NOMO-1 treated with DMSO at 0.1 percent for 48 hours (cell line): ENCODE data around the gene SCYGR6.
"Not testable (repeated sequence)": the region's sequence is repeated elsewhere in the genome, so short reads cannot be mapped to it uniquely, and the experiment has no call there.

Source experiments
- DNase-seq: peaks from one replicate; lab custom pipeline; 2025; ENCODE audit not compliant: unreplicated experiment; lab: John Stamatoyannopoulos, UW

The SCYGR6 gene, protein sequence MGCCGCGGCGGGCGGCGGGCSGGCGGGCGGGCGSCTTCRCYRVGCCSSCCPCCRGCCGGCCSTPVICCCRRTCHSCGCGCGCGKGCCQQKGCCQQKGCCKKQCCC

DNA sequence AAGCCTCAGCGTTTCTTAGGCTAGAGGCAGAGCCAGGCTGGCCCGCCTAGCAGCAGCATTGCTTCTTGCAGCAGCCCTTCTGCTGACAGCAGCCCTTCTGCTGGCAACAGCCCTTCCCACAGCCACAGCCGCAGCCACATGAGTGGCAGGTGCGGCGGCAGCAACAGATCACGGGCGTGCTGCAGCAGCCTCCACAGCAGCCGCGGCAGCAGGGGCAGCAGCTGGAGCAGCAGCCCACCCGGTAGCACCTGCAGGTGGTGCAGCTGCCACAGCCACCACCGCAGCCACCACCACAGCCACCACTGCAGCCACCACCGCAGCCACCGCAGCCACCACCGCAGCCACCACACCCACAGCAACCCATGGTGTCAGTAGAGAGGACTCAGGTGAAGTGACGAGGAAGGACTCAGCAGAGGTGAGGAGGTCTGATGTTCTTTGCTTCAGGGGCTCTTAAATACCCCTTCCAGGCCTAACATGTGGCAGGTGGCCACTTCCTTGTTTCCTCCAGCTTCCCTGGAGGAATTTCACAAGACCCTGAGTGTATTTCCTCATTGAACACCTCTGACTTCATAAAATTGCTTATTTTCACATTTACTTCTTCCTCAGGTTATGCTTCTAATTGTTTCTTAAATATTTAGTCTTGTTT, at the start of gene SCYGR6:
TSS of gene SCYGR6 (minus strand) at position 364 of the 646 bp plus-strand sequence. CDS start at position 364, 0 bp downstream.
- peak; percentile 53 for DNase-seq

DNA sequence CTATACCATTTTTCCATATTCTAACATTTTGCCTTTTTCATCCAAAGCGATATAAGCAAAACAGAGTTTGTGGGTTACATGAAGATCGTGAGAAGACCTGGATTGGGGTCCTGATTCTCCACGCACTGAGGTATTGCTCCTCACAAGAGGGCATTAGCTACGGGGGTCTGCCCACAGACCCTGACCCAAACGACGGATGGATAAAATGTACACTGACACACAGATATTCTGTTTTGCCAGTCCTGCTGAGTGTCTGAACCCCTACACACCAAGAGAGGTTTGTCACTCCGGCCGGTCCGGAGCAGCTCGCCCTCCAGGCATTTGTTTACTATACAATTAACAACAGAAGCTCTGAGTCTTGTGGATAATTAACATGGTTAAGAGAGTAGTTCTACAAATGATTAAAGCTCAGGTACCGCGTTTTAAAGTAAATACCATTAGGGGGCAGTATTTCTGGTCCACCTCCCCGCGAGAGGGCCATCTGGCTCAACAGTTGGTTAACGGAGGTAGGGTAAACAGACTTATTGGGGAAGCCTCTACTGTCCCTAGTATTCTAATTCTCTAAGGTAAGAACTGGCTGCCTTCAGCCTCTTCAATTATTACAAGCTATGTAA, 49.6 kb upstream of the SCYGR6 start:
- no peak for DNase-seq

DNA sequence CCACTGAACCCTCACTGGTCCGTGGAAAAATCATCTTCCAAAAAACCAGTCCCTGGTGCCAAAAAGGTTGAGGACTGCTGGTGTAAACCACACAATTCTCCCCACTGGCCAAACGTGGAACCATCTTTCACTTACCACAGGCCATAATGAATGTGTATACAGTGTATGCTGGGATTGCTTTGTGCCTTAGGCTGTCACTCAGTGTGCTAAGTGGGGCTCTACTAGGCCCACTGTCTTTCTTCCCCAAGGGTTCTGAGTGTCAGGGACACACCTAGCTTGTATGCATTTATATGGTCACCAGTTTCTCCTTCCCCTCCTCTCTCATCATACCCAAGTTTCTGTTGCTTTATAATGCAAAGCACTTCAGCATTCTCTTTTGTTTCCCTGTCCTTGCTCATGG, 48.4 kb upstream of the SCYGR6 start:
- no peak for DNase-seq

DNA sequence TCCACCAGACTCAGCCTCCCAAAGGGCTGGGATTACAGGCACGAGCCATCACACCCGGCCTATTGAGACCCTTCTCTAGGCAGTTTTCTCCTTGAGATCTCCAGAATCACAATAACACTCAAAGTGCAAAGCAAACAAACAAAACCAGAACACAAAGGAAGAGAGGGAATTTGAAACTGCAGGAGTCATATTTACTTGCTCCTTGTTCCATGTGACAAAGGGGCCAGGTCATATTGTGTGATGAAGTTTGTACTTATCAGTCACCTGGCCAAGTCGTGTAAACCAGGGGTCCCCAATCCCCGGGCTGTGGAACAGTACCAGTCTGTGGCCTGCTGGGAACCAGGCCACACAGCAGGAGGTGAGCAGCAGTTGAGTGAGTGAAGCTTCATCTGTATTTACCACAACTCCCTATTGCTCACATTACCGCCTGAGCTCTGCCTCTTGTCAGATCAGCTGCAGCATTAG, 47.7 kb upstream of the SCYGR6 start:
- no peak for DNase-seq

DNA sequence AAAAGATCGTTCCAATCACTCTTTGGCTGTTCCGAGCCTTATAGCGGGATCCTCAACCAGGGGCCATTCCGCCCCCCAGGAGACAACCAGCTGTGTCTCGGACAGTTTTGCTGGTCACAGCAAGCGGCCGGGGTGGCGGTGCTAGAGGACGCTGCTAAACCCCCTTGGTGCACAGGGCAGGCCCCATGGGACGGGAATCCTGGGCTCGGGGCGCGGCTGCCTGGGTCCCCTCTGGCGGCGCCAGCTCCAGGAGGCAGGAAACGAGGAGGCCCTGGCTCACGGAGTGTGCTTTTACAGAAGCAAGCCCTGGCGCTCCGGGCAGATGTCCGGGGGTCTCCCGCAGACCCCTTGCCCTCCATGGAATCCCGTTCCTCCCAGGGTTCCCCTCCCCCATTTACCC, 43.3 kb upstream of the SCYGR6 start:
- no peak for DNase-seq

DNA sequence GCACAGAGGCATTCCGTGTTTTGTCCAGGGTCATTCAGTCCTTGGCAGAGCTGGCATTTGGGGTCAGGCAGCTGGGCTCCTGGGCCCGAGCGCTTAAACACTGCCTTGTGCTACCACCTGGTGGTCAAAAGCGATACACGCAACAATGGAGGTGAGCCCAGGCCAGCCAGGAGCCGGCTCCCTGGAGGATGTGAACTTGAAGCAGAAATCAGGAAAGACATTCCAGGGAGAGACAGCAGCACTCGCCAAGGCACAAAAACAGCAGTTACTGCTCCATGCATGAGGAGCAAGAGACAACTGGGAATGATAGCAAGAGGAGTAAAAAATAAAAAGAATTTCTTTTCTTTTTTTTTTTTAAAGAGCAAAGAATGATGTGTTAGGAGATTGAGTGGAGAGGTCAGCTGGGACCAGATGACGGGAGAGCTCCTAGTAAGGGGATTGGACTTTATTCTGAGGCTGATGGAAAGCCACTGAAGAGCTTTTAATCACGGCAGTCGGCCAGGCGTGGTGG, 41.9 kb upstream of the SCYGR6 start:
- peak; percentile 20 for DNase-seq

DNA sequence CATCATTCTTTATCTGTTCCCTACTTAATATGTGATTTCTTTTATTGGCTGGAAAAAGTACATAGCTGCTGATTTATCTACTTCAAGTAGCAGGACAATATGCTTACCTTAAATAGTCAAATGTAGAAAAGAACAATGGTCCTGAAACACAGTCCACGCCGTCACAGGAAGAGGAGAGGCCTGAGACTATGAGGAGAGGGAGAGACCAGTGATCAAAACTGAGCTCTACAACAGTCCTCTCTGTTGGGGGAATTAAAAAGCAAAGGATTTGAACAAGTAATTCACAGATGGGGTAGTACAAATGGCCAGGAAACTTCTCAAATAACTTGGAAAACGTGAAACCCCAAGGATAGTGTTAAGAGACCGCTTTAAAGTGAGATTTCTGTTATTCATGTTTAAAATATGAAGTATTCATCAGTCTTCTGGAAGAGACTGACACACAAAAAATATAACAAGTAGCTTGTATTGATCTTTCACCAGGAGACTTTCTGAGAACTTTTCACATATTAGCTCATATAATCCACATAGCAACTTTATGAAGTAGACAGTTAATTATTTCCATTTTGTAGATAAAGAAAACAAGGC, 41.3 kb upstream of the SCYGR6 start:
- no peak for DNase-seq

DNA sequence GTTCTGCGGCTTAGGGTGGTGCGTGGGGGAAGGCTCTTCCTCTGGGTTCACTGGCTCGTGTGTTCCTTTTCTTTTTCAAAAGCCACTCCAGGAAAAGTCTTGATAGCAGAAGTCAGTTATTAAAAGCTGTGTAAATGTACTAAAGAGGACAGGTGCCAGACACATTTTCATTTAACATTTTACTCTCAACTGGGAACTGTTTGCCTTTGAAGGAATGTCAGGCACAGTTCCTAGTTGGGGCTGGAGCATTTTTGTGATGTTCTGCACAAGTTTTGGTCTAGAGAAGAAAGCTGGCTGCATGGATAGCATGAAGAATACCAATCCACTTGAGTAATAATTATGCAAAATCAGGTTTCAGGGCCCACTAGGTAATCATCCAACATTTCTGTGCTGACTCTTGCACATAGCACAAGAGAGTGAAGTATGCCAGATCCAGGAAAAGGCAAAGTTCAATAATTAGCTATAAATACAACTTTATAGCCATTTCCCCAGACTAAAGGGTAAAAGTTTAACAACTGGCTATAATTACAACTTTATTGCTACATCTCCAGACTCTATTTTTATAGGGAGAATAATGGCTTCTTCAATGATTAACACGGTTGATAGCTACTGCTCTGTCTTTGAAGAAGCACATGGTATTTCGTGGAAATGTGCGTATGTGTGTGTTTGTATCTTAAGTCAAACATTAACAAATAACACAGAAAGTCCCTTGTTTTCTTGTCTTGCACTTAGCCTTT, 37.4 kb upstream of the SCYGR6 start:
- no peak for DNase-seq

DNA sequence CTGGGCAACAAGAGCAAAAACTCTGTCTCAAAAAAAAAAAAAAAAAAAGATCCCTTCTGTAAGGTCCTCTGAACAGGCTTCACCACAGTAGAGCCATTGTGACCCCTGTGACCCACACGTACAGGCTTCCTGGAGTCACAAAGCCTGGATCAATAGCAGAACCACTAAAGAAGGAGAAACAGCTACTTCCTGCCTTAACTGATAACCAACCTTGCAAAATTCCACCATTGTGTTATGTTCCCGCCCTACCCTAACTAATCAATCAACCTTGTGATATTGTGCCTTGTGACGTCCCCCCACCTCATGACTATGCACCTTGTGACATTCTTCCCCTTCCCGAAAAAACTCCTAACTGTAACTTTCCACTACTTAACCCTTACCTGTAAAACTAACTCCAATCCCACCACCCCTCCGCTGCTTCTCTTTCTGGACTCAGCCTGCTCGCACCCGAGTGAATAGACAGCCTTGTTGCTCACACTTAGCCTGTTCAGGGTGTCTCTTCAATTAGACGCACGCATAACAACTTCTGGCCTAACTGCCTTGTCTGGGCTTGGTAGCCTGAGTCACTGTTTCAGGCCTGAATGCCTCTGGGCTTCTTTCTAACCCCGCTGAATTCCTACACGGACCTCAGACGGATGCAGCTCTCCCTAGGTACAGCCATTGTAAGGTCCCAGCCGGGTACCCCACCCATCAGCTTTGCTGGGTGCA, 35.0 kb upstream of the SCYGR6 start:
- DNase-seq = no peak

DNA sequence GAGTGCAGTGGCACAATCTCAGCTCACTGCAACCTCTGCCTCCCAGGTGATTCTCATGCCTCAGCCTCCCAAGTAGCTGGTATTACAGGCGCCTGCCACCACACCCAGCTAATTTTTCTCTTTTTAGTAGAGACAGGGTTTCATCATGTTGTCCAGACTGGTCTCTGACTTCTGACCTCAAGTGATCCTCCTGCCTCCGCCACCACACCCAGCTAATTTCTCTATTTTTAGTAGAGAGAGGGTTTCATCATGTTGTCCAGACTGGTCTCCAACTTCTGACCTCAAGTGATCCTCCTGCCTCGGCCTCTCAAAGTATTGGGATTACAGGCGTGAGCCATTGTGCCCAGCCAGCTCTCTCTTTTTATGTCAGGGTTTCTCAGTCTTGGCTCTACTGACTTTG, 31.7 kb upstream of the SCYGR6 start:
- DNase-seq = not testable (repeated sequence)

DNA sequence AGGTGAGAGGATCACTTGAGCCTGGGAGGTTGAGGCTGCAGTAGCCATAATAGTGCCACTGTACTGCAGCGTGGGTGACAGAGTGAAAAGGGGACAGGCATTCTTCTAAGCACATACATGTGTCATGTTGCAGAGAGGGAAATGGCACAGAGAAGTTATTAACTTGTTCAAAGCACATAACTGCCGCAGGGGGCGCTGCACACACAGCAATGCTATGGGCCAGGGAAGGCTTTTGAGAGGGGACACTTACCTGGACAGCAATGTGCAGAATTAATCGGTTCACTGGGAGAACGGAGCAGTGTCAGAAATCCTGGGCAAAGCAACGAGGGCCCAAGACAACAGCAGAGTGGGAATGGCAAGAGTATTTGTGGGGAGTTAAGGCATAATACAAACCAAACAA, 23.5 kb upstream of the SCYGR6 start:
- DNase-seq = no peak

DNA sequence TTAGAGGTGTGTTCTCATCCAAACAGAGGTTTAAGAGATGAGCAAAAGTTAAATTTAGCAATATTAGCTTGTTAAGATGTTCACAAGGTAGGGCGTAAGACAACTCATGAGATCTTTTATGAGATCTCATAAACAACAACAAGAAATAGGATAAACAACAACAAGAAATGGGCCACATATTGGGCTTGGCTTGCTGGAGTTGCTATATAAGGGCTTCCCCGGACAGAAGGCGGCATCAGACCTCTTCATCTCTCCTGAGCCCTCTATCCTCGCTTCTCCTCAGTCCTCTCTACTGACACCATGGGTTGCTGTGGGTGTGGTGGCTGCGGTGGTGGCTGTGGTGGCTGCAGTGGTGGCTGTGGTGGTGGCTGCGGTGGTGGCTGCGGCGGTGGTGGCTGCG, 21.0 kb upstream of the SCYGR6 start, which contains the start of gene SCYGR8:
TSS of gene SCYGR8 (plus strand) at position 301 of the 400 bp plus-strand sequence. CDS start at position 301, 0 bp downstream.
- no peak for DNase-seq

DNA sequence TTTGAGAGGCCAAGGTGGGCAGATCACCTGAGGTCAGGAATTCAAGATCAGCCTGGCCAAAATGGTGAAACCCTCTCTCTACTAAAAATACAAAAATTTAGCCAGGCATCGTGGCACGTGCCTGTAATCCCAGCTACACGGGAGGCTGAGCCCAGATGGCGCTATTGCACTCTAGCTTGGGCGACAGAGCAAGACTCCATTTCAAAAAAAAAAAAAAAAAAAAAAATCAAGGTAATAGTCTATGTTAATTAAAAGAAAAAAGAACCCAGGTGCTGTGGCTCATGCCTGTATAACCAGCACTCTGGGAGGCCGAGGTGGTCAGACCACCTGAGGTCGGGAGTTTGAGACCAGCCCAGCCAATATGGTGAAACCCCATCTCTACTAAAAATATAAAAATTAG, 16.1 kb upstream of the SCYGR6 start:
- DNase-seq = not testable (repeated sequence)

DNA sequence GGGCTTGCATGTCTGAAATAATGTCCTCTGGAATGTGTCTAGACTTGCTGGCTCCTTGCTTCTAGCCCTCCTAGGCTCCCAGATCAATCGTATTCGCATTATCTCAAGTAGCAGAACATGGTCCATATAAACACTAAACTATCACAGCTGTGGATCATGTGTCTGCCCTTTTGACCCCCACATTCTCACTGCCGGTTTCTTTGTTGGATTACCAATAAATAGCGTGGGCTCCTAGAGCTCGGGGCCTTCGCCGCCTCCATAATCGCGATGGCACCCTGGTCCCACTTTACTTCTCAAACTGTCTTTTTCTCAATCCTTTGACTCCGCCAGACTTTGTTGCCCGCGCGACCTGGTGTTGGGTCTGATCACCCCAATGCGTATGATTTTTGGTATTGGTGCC, 14.8 kb upstream of the SCYGR6 start:
- DNase-seq = no peak

DNA sequence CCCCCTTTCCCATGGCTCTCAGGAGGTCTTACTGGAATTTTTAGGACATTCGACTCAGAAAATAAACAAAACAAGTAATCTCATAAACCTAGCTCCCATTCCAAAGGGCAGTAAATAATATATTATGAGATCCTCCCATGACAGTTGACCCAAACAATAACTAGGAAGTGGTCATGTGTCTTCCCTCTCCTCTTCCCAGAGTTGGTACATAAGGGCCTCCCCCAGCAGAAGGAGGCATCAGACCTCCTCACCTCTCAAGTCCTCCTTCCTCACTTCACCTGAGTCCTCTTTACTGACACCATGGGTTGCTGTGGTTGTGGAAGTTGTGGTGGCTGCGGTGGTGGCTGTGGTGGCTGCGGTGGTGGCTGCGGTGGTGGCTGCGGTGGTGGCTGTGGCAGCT, 3.5 kb upstream of the SCYGR6 start, which contains the start of gene SCYGR7:
TSS of gene SCYGR7 (plus strand) at position 301 of the 400 bp plus-strand sequence. CDS start at position 301, 0 bp downstream.
- no peak for DNase-seq

DNA sequence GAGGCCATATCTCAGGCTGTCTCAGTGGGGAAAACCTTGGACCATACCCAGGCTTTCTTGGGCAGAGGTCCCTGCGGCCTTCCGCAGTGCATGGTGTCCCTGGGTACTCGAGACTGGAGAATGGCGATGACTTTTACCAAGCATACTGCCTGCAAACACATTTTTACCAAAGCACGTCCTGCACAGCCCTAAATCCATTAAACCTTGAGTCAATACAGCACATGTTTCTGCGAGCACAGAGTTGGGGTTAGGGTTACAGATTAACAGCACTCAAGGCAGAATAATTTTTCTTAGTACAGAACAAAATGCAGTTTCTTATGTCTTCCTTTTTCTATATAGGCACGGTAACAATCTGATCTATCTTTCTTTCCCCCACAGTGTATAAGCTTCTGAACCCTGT, 1.7 kb downstream of the SCYGR6 start:
- not testable (repeated sequence) for DNase-seq

DNA sequence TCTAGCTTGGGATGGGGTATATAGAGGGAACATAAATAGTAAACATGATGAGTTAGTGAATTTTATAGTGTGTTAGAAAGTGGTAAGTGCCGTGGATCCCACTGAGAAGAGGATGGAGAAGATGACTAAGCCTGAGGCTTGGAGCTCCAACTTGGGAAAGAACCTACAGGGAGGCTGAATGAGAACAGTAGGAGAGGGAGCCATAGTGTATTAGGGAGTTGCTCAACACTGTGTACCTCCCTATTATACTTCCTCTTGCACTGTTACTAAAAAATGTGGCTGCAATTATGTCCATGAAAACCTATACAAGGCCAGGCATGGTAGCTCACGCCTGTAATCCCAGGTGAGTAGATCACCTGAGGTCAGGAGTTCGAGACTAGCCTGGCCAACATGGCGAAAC, 3.9 kb downstream of the SCYGR6 start:
- no peak for DNase-seq

DNA sequence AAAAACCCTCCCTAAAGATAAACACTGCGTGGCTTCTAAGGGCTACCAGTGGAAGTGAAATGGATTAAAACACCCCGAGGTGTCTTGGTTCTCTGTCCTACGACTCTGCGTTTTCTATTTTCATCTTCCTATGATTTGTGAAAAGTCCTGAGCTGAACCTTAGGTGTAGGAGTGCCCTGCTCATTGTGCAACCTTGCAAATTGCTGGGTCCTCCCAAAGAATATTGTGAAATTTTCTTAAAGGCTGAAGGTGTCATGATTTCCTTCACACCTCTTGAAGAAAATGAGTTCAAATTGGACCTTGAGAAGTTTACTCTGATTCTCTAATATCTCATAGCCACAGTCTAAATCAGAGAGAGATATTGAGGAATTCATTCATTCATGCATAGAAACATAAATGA, 4.9 kb downstream of the SCYGR6 start:
- no peak for DNase-seq

DNA sequence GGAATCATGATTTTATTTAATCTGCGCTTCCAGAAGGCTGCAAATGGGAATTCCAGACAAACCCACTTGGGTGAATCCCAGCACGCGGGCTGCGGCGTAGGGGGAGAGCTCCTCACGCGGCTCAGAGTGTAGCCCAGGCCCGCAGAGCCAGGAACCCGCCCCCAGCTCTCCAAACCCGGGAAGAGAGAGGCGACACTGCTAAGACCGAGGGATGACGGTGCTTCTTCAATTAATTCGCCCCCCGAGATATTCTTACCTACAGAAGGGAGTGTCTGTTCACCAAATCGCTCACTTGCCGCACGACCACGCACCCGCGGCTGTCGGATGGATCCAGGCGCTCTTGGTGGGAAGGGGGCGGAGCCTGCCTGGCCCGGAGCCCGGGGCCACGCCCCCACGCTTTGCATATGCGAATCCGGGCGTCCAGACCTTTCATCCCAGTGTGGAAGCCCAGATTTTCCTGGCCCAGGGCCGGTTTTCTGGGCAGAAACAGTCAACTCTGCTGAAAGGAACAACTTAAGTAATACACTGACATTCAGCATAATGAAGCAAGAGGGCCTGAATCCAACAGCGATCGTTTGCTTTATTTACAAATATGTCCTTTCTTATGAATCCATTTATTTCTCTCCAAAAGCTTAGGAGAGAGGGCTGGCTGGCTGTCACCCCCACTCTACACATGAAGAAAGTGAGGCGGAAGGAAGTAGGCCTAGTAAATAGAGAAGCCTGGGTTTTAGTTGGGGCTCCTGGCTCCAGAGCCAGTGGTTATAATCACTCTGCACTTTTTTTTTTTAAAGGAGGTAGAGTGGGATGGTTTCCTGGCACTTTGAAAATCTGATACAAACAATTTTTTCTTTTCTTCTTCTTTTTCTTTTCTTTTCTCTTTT, 6.6 kb downstream of the SCYGR6 start, which contains the start of gene SLC19A3:
TSS of gene SLC19A3 (minus strand) at position 342 of the 881 bp plus-strand sequence. CDS start 15,710 bp downstream, outside the sequence.
- DNase-seq = no peak
